Measurements from ENCODE around the gene COG2. TPM values are rescaled to one million over a fixed set of nuclear protein-coding genes. Genes with fewer than 3 reads are reported as not detected.

The COG2 gene
- total and polyA plus RNA-seq, 7 donors: 17.5 to 31.2 (median 25.2) TPM

- peaks cover 5 to 99% (median 49%) of the 10 kb centered on the region in 4 donors for H3K36me3 ChIP-seq
- TF ChIP-seq POLR2A (IDR thresholded peaks at IDR 0.05) (no peak), EP300 (IDR thresholded peaks at IDR 0.05) (no peak), POLR2AphosphoS5 (IDR thresholded peaks at IDR 0.05) (no peak)
- TF ChIP-seq, protein P1, sequence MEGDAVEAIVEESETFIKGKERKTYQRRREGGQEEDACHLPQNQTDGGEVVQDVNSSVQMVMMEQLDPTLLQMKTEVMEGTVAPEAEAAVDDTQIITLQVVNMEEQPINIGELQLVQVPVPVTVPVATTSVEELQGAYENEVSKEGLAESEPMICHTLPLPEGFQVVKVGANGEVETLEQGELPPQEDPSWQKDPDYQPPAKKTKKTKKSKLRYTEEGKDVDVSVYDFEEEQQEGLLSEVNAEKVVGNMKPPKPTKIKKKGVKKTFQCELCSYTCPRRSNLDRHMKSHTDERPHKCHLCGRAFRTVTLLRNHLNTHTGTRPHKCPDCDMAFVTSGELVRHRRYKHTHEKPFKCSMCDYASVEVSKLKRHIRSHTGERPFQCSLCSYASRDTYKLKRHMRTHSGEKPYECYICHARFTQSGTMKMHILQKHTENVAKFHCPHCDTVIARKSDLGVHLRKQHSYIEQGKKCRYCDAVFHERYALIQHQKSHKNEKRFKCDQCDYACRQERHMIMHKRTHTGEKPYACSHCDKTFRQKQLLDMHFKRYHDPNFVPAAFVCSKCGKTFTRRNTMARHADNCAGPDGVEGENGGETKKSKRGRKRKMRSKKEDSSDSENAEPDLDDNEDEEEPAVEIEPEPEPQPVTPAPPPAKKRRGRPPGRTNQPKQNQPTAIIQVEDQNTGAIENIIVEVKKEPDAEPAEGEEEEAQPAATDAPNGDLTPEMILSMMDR (IDR thresholded peaks at IDR 0.05): no peak
Observed at GRCh38 chr1:230668227-230668626, 25.9 kb downstream of the COG2 start.

GRCh38 chr1:230669543-230669942 lies 27.3 kb downstream of the COG2 start:
- DNase-seq: no peak
- intact Hi-C loops (cut with DNase I): no loop called here
- 87 to 91% methylated on average over 8 of the region's 8 CpGs for WGBS, 2 donors
- H3K4me1 ChIP-seq: no peaks in the 10 kb centered on the region
- no peaks in the 10 kb centered on the region for H3K27me3 ChIP-seq
- no peak overlapping the region for H3K4me3 ChIP-seq
- no peaks in the 10 kb centered on the region for H3K9me3 ChIP-seq
- H3K36me3 ChIP-seq: peaks cover 5 to 100% (median 48%) of the 10 kb centered on the region in 4 donors
- TF ChIP-seq POLR2AphosphoS5 (IDR thresholded peaks at IDR 0.05): no peak
- TF ChIP-seq EP300 (IDR thresholded peaks at IDR 0.05): no peak
- TF ChIP-seq POLR2A (IDR thresholded peaks at IDR 0.05): no peak
- TF ChIP-seq, protein P1 (IDR thresholded peaks at IDR 0.05): no peak
- H3K27ac ChIP-seq: no peak overlapping the region

More at GRCh38 chr1:230668227-230668626, 25.9 kb downstream of the COG2 start:
- Histone ChIP-seq H3K27ac (no peak overlapping the region), H3K4me3 (no peak overlapping the region), H3K4me1 (no peaks in the 10 kb centered on the region), H3K9me3 (no peaks in the 10 kb centered on the region), H3K27me3 (no peaks in the 10 kb centered on the region)
- WGBS, 2 donors: 93 to 96% methylated on average over 6 of the region's 6 CpGs
- no peak for DNase-seq
- intact Hi-C loops (cut with DNase I): no loop called here

- Histone ChIP-seq H3K9me3 (no peaks in the 10 kb centered on the region), H3K27ac (no peak overlapping the region), H3K4me1 (no peaks in the 10 kb centered on the region), H3K27me3 (no peaks in the 10 kb centered on the region), H3K36me3 (peaks cover 0 to 99% (median 22%) of the 10 kb centered on the region in 4 donors), H3K4me3 (no peak overlapping the region)
- TF ChIP-seq POLR2AphosphoS5 (IDR thresholded peaks at IDR 0.05) (no peak), POLR2A (IDR thresholded peaks at IDR 0.05) (no peak), EP300 (IDR thresholded peaks at IDR 0.05) (no peak)
- TF ChIP-seq, protein P1 (IDR thresholded peaks at IDR 0.05): no peak
- WGBS, 2 donors: 96 to 97% methylated on average over 2 of the region's 2 CpGs
- no peak for DNase-seq
- intact Hi-C loops (cut with DNase I): no loop called here
Observed at GRCh38 chr1:230674581-230674980, 32.3 kb downstream of the COG2 start.

- WGBS, 2 donors: 91 to 93% methylated on average over 1 of the region's 1 CpG
- peaks cover 0 to 82% (median 13%) of the 10 kb centered on the region in 4 donors for H3K36me3 ChIP-seq
- H3K27me3 ChIP-seq: no peaks in the 10 kb centered on the region
- no peak for TF ChIP-seq POLR2AphosphoS5 (IDR thresholded peaks at IDR 0.05)
- TF ChIP-seq, protein P1 (IDR thresholded peaks at IDR 0.05): no peak
- no peak for TF ChIP-seq EP300 (IDR thresholded peaks at IDR 0.05)
- TF ChIP-seq POLR2A (IDR thresholded peaks at IDR 0.05): no peak
- intact Hi-C loops (cut with DNase I): no loop called here
- H3K4me3 ChIP-seq: no peak overlapping the region
- peaks cover 0 to 10% (median 8%) of the 10 kb centered on the region in 4 donors for H3K4me1 ChIP-seq
- DNase-seq: no peak
- no peak overlapping the region for H3K27ac ChIP-seq
- H3K9me3 ChIP-seq: no peaks in the 10 kb centered on the region
Observed at GRCh38 chr1:230677200-230677599, 34.9 kb downstream of the COG2 start.

DNA sequence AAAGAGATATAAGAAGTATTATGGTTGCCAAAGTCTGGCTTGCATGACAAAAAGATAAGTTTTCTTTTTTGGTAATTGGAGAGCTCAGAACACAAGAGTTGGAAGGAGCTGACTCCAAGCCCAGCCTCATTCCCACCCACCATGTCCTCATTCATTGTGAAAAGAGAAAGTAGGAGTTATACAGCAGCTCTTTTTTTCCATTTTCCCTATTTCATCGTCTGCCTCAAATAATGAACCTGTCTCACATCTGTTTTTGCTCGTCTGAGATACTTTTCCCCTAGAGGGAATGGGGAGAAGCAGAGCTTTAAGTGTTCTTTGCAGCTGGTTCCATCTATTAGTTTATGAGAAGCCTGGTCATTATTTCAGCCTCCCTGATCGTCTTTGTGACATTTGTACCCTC lies 36.9 kb downstream of the COG2 start:
- WGBS, 2 donors: 62 to 69% methylated on average over 3 of the region's 3 CpGs
- H3K36me3 ChIP-seq: peaks cover 0 to 70% (median 13%) of the 10 kb centered on the region in 4 donors

More for the DNA sequence above, 36.9 kb downstream of the COG2 start:
- Histone ChIP-seq H3K9me3 (no peaks in the 10 kb centered on the region), H3K4me3 (no peak overlapping the region), H3K27me3 (no peaks in the 10 kb centered on the region), H3K4me1 (peaks cover 0 to 26% (median 12%) of the 10 kb centered on the region in 4 donors), H3K27ac (no peak overlapping the region)
- no peak for DNase-seq
- no peak for TF ChIP-seq POLR2A (IDR thresholded peaks at IDR 0.05)
- TF ChIP-seq EP300 (IDR thresholded peaks at IDR 0.05): no peak
- no peak for TF ChIP-seq POLR2AphosphoS5 (IDR thresholded peaks at IDR 0.05)
- TF ChIP-seq, protein P1 (IDR thresholded peaks at IDR 0.05): no peak
- intact Hi-C loops (cut with DNase I): no loop called here
